ENCODE results near the gene PXDN.

The PXDN gene

GRCh38 chr2:1754046-1754445 is 9.7 kb upstream of the PXDN start:
- no peak for DNase-seq

GRCh38 chr2:1752751-1753150 is 8.4 kb upstream of the PXDN start:
- no peak for DNase-seq

GRCh38 chr2:1751767-1752725 is 7.7 kb upstream of the PXDN start:
- no peak for DNase-seq

GRCh38 chr2:1750933-1751766 is 6.8 kb upstream of the PXDN start:
- peak; percentile 79 for DNase-seq

- DNase-seq, result no peak
Measured at GRCh38 chr2:1750270-1750932, 6.1 kb upstream of the PXDN start.

GRCh38 chr2:1749489-1750119 is 5.3 kb upstream of the PXDN start:
- DNase-seq, result no peak

- DNase-seq, result no peak
Measured at GRCh38 chr2:1748741-1749488, 4.6 kb upstream of the PXDN start.

GRCh38 chr2:1748176-1748740 is 3.9 kb upstream of the PXDN start:
- DNase-seq, result no peak

- no peak for DNase-seq
Measured at GRCh38 chr2:1747065-1747941, 3.0 kb upstream of the PXDN start.

GRCh38 chr2:1746174-1747064 is 2.1 kb upstream of the PXDN start:
- no peak for DNase-seq

- no peak for DNase-seq
Measured at GRCh38 chr2:1745171-1746023, 1.1 kb upstream of the PXDN start.

GRCh38 chr2:1744151-1744445 is 217 bp downstream of the PXDN start:
- peak; percentile 39 for DNase-seq

GRCh38 chr2:1743396-1744150 is 742 bp downstream of the PXDN start:
- no peak for DNase-seq

- DNase-seq, result no peak
Measured at GRCh38 chr2:1742681-1743395, 1.5 kb downstream of the PXDN start.

GRCh38 chr2:1742301-1742680 is 2.0 kb downstream of the PXDN start:
- DNase-seq, result no peak

- DNase-seq, result no peak
Measured at GRCh38 chr2:1741851-1742250, 2.5 kb downstream of the PXDN start.

Data from NCI-H2171 treated with DMSO at 0.1 percent for 48 hours (cell line).